GM12892 (cell line): ENCODE results near the gene IFT172.

Experiments used
- POLR2A ChIP-seq: IDR thresholded peaks from 2 replicates; pipeline ENCODE4 v1.6.1; 2011; ENCODE audit warnings: low read depth, low read length, control low read depth
- POLR2AphosphoS5 ChIP-seq: IDR thresholded peaks from 2 replicates; pipeline ENCODE4 v1.6.1; 2011; ENCODE audit warnings: low read depth, low read length, control low read depth

- TF ChIP-seq POLR2AphosphoS5 (no peak), POLR2A (no peak)
These were observed 4.0 kb downstream of the IFT172 start for GRCh38 chr2:27485496-27485895.
